Osteoblast (primary cell): ENCODE data around the gene ATE1. TPM values are rescaled to one million over a fixed set of nuclear protein-coding genes. Genes with fewer than 3 reads are reported as not detected.
"Not testable (repeated sequence)": the region's sequence is repeated elsewhere in the genome, so short reads cannot be mapped to it uniquely, and the experiment has no call there.

Source experiments
- DNase-seq: peaks from one replicate; pipeline ENCODE4 v3.0.0; 2011; ENCODE audit warnings: low spot score, mixed read lengths; ENCODE audit not compliant: insufficient read length; ENCODE audit errors: missing footprints
- H2AFZ ChIP-seq: 2 replicates; pipeline ENCODE4 v1.6.0; 2011; ENCODE audit warnings: mild to moderate bottlenecking, low read length
- H3K27ac ChIP-seq: 2 replicates; pipeline ENCODE4 v1.5.1; 2011; ENCODE audit warnings: mild to moderate bottlenecking, low read depth, low read length, moderate library complexity
- H3K27me3 ChIP-seq: 2 replicates; pipeline ENCODE4 v1.6.0; 2012; ENCODE audit warnings: mild to moderate bottlenecking, control low read depth, inconsistent platforms, low read length, moderate library complexity; ENCODE audit not compliant: insufficient read depth
- H3K36me3 ChIP-seq: 2 replicates; pipeline ENCODE4 v1.5.1; 2011; ENCODE audit warnings: mild to moderate bottlenecking, low read length, control low read depth, moderate library complexity; ENCODE audit not compliant: insufficient read depth
- H3K4me1 ChIP-seq: 2 replicates; pipeline ENCODE4 v1.5.1; 2011; ENCODE audit warnings: mild to moderate bottlenecking, low read length, control low read depth, moderate library complexity; ENCODE audit not compliant: insufficient read depth
- H3K4me2 ChIP-seq: 2 replicates; pipeline ENCODE4 v1.6.0; 2011; ENCODE audit warnings: mild to moderate bottlenecking, low read length; ENCODE audit not compliant: insufficient read depth
- H3K4me3 ChIP-seq: fragments of 200-600 bp; sonication (generic); 3 replicates; pipeline ENCODE4 v1.5.1; 2012; ENCODE audit warnings: mild to moderate bottlenecking, low read length, inconsistent platforms; ENCODE audit not compliant: insufficient read depth
- H3K79me2 ChIP-seq: 2 replicates; pipeline ENCODE4 v1.6.0; 2012; ENCODE audit warnings: mild to moderate bottlenecking, low read length, control low read depth, inconsistent platforms; ENCODE audit not compliant: insufficient read depth
- H3K9me3 ChIP-seq: 2 replicates; pipeline ENCODE4 v1.5.1; 2011; ENCODE audit warnings: low read depth, low read length, control low read depth
- H4K20me1 ChIP-seq: 2 replicates; pipeline ENCODE4 v1.6.0; 2012; ENCODE audit warnings: mild to moderate bottlenecking, low read length, control low read depth; ENCODE audit not compliant: insufficient read depth
- CTCF ChIP-seq: IDR thresholded peaks from 2 replicates; pipeline ENCODE4 v1.5.1; 2011; ENCODE audit warnings: mild to moderate bottlenecking, low read depth, low read length, moderate library complexity; ENCODE audit errors: extremely low read depth
- total RNA-seq: library from RNA; depleted of rRNA; stranded (reverse); fragments of >200 nt; gene quantifications from 2 replicates; pipeline ENCODE4 v1.2.3, GENCODE V29; 2012

The ATE1 gene
- total RNA-seq, 1 donor, result 21.0 TPM

- H3K4me2 ChIP-seq, result no peak overlapping the region
- H3K79me2 ChIP-seq, result no peaks in the 10 kb centered on the region
- H4K20me1 ChIP-seq, result no peaks in the 10 kb centered on the region
- no peak overlapping the region for H3K4me3 ChIP-seq
- no peaks in the 10 kb centered on the region for H3K36me3 ChIP-seq
- no peak for DNase-seq
- no peak for TF ChIP-seq CTCF
- H3K9me3 ChIP-seq, result no peaks in the 10 kb centered on the region
- H2AFZ ChIP-seq, result no peak overlapping the region
- H3K27me3 ChIP-seq, result no peaks in the 10 kb centered on the region
- no peak overlapping the region for H3K27ac ChIP-seq
- H3K4me1 ChIP-seq, result peaks cover 14% of the 10 kb centered on the region
These were observed 13.7 kb upstream of the ATE1 start for GRCh38 chr10:121941532-121941931.

- Histone ChIP-seq H4K20me1 (no peaks in the 10 kb centered on the region), H3K4me1 (no peaks in the 10 kb centered on the region), H3K36me3 (no peaks in the 10 kb centered on the region), H3K27ac (no peak overlapping the region), H3K4me2 (no peak overlapping the region), H3K9me3 (no peaks in the 10 kb centered on the region), H3K4me3 (no peak overlapping the region), H2AFZ (no peak overlapping the region), H3K27me3 (no peaks in the 10 kb centered on the region), H3K79me2 (no peaks in the 10 kb centered on the region)
- no peak for DNase-seq
- no peak for TF ChIP-seq CTCF
These were observed 8.5 kb upstream of the ATE1 start for GRCh38 chr10:121936295-121936694.

- Histone ChIP-seq H3K79me2 (no peaks in the 10 kb centered on the region), H3K4me1 (no peaks in the 10 kb centered on the region), H4K20me1 (no peaks in the 10 kb centered on the region), H3K36me3 (no peaks in the 10 kb centered on the region), H3K27ac (no peak overlapping the region), H3K9me3 (no peaks in the 10 kb centered on the region), H3K4me2 (no peak overlapping the region), H2AFZ (no peak overlapping the region), H3K27me3 (no peaks in the 10 kb centered on the region), H3K4me3 (no peak overlapping the region)
- TF ChIP-seq CTCF, result no peak
- no peak for DNase-seq
These were observed 7.9 kb upstream of the ATE1 start for GRCh38 chr10:121935702-121936101.

- not testable (repeated sequence) for H3K27ac ChIP-seq, H4K20me1 ChIP-seq, H3K9me3 ChIP-seq, H3K27me3 ChIP-seq, H3K36me3 ChIP-seq, H3K4me3 ChIP-seq, H2AFZ ChIP-seq, H3K4me2 ChIP-seq, DNase-seq
- peaks cover 10% of the 10 kb centered on the region for H3K4me1 ChIP-seq
- peaks cover 28% of the 10 kb centered on the region for H3K79me2 ChIP-seq
These were observed 2.6 kb upstream of the ATE1 start for GRCh38 chr10:121930268-121931085.

- H3K4me3 ChIP-seq, H3K9me3 ChIP-seq, H2AFZ ChIP-seq, H3K27me3 ChIP-seq, H3K4me2 ChIP-seq, DNase-seq, H3K27ac ChIP-seq, H3K36me3 ChIP-seq, H4K20me1 ChIP-seq: not testable (repeated sequence)
- Histone ChIP-seq H3K79me2 (peaks cover 34% of the 10 kb centered on the region), H3K4me1 (peaks cover 10% of the 10 kb centered on the region)
These were observed 1.9 kb upstream of the ATE1 start for GRCh38 chr10:121929585-121930267.
